Germinal center (tissue), 1 donor: ENCODE measurements around the gene NMNAT2.
"Not testable (repeated sequence)": the region's sequence is repeated elsewhere in the genome, so short reads cannot be mapped to it uniquely, and the experiment has no call there.

ENCODE experiments used
- DNase-seq: peaks from one replicate; pipeline ENCODE4 v3.0.0; 2012; ENCODE audit warnings: mixed read lengths, low spot score

Gene NMNAT2

GRCh38 chr1:183262628-183263200 is 155.5 kb downstream of the NMNAT2 start:
- DNase-seq, result no peak

- no peak for DNase-seq
Observed at GRCh38 chr1:183259924-183260323, 158.3 kb downstream of the NMNAT2 start.

- DNase-seq, result no peak
Observed at GRCh38 chr1:183255073-183255472, 163.1 kb downstream of the NMNAT2 start.

- no peak for DNase-seq
Observed at GRCh38 chr1:183251959-183252450, 166.2 kb downstream of the NMNAT2 start.

- DNase-seq, result no peak
Observed at GRCh38 chr1:183251101-183251958, 166.8 kb downstream of the NMNAT2 start.

- DNase-seq, result no peak
Observed at GRCh38 chr1:183249941-183250452, 168.2 kb downstream of the NMNAT2 start.

- no peak for DNase-seq
Observed at GRCh38 chr1:183248989-183249691, 169.0 kb downstream of the NMNAT2 start.

GRCh38 chr1:183247931-183248330 is 170.2 kb downstream of the NMNAT2 start:
- no peak for DNase-seq

GRCh38 chr1:183247484-183247883 is 170.7 kb downstream of the NMNAT2 start:
- no peak for DNase-seq

GRCh38 chr1:183247066-183247465 is 171.1 kb downstream of the NMNAT2 start:
- DNase-seq, result no peak

- DNase-seq, result no peak
Observed at GRCh38 chr1:183246436-183246835, 171.7 kb downstream of the NMNAT2 start.

- DNase-seq, result no peak
Observed at GRCh38 chr1:183245357-183245756, 172.8 kb downstream of the NMNAT2 start.

GRCh38 chr1:183244466-183244865 is 173.7 kb downstream of the NMNAT2 start:
- DNase-seq, result no peak

GRCh38 chr1:183243161-183244050 is 174.8 kb downstream of the NMNAT2 start:
- DNase-seq, result no peak

GRCh38 chr1:183242556-183242955 is 175.6 kb downstream of the NMNAT2 start:
- no peak for DNase-seq

- no peak for DNase-seq
Observed at GRCh38 chr1:183241471-183241870, 176.7 kb downstream of the NMNAT2 start.

GRCh38 chr1:183240853-183241252 is 177.3 kb downstream of the NMNAT2 start:
- not testable (repeated sequence) for DNase-seq

- no peak for DNase-seq
Observed at GRCh38 chr1:183240526-183240825, 177.7 kb downstream of the NMNAT2 start.

GRCh38 chr1:183239793-183240525 is 178.2 kb downstream of the NMNAT2 start:
- DNase-seq, result no peak

- DNase-seq, result no peak
Observed at GRCh38 chr1:183239220-183239742, 178.9 kb downstream of the NMNAT2 start.

- DNase-seq, result no peak
Observed at GRCh38 chr1:183238071-183238470, 180.1 kb downstream of the NMNAT2 start.
